Hematopoietic multipotent progenitor cell (in vitro differentiated cells): ENCODE measurements around the gene MNX1. TPM values are rescaled to one million over a fixed set of nuclear protein-coding genes. Genes with fewer than 3 reads are reported as not detected.

Experiments used
- DNase-seq, 3 donors: peaks; one replicate each; pipeline ENCODE4 v3.0.0-alpha.2; 2011 to 2015; ENCODE audit warnings: low read depth in 2 of 3, low spot score in 2 of 3
- total RNA-seq: library from RNA; depleted of rRNA; stranded (reverse); fragments of >200 nt; gene quantifications from one replicate; pipeline ENCODE4 v1.2.3, GENCODE V29; 2012

The MNX1 gene
- total RNA-seq, 1 donor, result not detected

DNA sequence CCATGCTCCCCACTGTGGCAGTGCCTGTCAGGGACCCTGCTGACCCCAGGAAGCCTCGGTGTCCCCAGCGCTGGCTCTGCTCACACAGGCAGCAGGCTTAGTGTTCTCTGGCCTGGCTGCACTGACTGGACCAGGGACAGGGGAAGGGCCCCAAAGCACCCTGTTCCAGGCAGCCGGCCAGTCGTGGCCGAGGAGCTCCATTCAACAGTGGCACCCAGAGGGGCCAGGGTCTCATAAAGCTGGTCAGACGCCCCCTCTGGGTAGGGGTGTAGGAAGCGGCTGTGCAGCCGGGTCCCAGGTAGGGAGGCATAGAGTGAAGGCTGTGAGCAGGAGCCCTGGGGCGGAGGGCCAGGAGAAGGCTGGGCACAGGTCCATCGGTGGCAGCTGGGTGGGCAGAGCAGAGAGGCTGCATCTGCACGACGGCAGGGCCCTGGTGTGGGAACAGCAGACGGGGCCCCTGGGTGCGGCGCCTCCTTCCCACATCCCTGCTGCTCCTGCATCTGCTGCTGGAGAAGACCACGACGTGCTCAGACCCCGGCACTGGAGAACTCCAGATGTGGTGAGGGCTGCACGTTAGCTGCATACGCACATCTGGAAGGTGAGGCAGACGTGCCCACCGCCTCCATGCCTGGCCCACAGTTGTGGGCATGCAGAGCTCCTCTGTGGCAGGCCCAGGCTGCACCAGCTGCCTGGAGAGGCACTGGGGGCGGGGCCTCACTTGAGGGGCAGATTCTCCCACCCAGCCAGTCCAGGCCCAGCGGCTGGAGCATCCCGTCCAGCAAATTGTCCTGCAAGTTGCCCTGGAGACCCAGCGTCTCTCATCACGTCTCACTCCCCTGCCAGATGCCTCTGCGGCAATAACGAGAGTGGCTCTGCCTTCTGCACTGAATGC lies 25.1 kb downstream of the MNX1 start:
- DNase-seq, result no peak

DNA sequence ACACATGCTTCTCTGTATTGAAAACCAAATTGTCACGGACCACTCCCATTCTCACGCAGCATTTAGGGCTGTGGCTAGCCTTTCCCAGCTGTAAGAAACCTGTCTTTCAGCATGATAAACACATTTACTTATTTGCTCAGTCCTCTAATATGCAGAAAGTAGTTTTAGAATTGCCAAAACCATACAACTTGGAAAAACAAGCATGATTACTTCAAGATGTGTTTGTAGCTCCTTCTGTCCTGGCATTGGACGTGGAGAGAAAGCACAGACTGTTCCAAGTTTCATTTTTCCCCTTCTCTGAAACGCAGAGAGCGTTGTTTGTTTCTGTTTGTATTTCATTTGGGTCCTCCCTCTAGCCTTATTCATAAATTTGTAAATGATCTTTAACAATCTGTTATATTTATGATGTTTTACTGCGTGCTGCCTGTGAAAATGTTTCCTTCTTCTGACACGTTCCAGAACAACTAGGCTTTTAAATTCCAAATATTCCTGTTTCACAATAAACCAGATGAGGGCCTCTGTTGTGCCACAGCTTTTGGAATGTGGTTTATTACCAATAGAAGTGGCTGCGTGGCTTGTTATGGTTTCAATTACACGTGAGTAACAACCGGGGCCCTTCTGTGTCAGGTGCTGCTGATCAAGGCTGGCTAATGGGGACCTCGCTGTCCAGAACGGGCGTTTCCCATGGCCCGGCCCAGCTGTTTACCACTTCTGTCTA lies 26.1 kb downstream of the MNX1 start:
- no peak for DNase-seq

DNA sequence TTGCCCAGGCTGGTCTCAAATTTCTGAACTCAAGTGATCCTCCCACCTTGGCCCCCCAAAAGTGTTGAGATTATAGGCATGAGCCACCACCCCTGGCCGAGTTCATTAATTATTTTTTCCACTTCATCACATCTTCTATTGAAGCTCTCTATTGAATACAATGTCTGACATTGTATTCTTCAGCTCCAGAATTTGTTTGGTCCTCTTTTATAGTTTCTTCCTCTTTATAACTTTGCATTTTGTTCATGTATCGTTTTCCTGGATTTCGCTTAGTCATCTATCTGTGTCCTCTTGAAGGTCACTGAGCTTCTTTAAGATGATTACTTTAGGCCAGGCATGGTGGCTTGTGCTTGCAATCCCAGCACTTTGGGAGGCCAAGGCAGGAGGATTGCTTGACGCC lies 30.8 kb downstream of the MNX1 start:
- no peak for DNase-seq

DNA sequence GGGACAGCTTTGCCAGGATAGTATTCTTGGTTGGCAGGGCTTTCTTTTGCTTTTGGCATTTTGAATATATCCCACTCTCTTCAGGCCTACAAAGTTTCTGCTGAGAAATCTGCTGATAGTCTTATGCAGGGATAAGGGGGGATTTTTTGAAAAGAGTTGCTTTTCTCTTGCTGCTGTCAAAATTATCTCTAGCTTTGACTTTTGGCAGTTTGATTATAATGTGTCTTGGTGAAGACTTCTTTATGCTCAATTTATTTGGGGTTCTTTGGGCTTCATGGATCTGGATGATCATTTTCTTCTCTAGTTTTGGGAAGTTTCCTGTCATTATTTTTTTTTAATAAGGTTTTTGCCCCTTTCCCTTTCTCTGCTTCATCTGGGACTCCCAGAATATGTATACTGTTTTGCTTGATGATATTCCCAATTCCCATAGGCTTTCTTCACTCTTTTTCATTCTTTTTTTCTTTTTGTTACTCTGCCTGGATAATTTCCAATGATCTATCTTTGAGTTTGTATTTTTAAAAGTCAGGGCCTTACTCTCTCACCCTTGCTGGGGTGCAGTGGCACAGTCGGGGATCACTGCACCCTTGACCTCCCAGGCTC lies 31.4 kb downstream of the MNX1 start:
- no peak for DNase-seq

DNA sequence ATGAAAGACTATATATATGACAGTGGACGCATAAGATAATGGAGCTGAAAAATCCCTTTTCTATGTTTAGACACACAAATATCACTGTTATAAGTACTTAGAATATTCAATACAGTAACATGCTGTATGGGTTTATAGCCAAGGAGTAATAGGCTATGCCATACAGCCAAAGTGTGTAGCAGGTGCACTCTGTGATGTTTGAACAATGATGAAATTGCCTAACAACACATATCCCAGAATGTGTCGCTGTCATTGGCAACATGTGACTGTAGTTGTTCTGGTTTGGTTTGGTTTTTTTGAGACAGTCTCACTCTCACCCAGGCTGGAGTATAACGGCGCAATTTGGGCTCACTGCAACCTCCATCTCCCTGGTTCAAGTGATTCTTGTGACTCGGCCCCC lies 34.8 kb downstream of the MNX1 start:
- DNase-seq, result no peak

DNA sequence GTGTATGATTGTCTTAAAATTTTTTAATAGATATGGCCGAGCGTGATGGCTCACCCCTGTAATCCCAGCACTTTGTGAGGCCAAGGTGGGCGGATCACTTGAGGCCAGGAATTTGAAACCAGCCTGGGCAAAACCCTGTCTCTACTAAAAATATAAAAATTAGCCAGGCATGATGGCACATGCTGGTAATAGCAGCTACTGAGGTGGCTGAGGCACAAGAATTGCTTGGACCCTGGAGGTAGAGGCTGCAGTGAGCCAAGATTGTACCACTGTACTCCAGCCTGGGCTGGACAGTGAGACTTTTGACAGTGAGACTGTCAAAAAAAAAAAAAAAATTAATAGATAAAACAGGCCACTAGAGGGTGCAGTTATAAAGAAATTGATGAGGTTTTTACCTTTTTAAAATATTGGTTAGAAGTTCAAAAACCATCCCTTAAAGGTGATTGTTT lies 40.5 kb downstream of the MNX1 start:
- peak in 2 of 3 donors; percentile 6 to 30 for DNase-seq

DNA sequence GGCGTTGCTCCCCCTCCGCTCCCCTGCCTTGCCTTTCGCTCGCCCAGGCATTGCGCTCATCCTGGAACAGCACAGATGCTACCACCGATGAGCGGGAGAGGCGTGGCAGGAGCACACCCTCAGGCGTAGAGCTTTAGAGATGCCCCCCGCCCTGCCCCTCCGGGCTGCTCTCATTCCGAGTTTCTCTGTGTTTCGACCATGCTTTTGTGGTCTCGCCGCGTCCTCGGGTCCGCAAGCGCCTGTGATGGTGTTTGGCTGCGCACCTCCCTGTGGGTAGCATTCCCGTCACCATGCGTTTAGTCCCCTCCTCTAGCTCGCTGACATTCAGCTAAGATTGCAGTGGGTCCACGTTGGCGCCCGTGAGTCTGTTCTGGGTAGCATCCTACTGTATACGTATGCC lies 42.3 kb downstream of the MNX1 start:
- no peak for DNase-seq

DNA sequence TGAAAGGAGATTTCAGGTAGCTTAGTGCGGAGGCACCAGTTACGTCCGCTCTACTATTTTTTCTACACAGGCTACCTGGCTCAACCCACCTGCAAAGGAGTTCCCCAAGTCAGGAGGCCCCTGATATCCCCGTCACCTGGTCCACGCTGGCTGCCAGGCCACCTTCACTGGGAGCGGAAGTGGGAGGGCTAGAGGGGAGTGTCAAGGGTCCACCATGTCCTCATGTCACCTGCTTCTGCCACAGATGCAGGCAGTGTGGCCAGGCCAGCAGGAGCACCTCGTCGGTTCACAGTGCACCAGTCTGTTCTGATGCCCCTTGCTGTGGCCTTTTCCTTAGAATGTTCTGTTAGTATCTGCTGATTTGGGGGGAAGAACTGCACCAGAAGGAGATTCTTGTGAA lies 44.1 kb downstream of the MNX1 start:
- no peak for DNase-seq

DNA sequence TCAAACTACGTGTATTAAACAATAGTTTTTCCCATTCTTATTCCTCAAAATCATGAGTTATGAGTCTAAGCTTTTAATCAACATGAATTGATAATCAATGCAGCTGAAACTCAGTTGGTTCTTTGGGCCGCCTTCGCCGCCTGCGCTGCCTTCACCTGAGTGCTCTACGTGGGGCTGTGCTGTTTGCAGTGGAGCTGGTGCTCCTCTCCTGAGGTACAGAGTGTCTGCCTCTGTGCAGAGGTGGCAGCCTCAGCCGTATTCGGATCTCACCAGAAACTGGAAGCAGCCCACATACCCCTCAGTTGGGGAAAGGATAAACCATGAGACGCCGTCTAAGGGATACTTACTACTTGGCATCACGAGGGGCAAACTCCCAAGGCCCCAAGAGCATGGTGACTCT lies 45.5 kb downstream of the MNX1 start:
- DNase-seq, result no peak

DNA sequence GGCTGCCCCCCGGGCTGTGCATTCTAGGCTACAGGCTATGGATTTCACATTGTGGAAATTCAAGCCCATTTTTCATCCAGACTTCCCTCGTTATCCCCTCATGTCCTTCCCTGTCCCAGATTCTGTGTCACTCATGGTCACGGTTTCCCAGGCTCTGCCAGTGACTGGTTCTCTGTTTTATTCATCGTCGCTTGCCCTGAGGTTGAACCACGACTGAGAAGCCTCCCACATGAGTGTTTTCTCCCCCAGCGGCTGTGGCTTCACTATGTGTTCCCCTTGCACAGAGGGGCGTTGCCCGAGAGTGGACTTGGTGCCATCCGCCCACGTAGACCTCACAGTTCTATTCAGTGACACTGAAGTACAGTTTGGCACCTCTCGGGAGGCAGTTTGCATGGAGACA lies 47.0 kb downstream of the MNX1 start:
- no peak for DNase-seq

DNA sequence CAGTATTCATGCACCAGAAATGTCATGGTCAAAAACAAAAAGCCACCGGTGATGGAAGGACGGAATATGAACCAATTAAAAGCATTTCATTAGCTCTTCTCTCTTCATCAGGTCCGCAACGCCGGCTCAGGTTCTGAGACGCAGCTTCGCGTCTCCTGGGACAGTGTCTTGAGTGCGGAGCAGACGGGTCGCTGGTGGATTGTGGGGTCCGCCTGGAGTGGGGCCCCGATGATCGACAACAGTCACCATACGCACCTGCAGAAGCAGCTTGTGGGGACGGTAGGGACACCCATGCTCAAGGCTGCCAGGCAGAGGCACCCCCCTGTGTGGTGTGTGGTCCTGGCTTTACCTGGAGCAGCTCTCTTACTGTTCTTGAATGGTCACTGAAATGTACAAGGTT lies 47.6 kb downstream of the MNX1 start:
- DNase-seq, result no peak

DNA sequence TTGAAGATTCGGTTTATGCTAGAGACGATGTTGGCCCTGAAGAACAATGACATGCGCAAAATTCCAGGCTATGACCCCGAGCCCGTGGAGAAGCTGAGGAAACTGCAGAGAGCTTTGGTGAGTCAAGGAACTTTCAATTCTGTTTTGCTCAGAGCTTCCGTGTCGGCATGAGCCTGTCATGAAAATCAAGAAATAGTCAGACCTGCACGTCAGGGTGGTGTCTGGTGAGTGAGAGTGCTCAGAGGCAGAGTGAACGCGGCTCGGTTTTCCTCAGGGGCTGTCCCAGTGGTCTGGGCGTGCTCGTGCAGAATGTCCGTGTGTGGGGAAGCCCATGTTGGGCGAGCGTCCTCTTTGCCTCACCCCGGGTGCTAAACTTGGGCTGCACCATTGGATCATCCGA lies 48.3 kb downstream of the MNX1 start:
- DNase-seq, result no peak

DNA sequence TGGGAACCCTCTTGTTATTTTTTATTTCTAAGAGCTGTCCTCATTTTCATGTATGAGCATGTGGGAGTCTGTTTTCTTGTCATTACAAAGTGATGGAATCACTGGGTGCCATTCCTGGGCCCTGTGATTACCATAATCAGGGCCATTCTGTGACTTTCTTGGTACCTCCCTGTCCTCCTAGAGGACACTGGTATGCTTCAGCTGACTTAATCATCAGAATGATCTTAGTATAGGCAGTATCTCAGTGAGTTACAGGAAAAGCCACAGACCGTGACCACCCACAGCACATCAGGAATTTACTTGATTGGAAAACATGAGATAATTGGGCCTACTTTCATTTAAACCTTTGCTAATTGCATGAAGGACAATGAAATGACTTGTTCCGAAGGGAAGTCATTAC lies 53.7 kb downstream of the MNX1 start:
- no peak for DNase-seq

DNA sequence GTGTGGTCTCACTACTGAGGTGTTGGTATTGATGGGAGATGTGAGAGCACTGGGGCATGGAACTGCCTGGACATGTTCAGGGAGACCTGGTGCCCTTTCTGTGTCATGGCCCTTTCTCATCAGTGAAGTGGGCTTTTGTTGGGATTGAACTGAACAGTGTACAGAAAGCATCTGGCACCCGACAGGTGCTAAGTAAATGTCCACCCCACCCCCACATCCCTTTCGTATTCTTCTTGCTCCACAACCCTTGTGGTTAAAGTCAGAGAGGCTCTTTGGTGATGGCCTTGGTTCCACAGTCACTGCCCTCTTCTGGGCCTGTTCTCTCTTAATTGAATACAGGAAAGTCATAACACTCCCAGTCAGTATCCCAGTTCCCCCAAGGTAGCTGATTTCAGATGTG lies 55.5 kb downstream of the MNX1 start:
- no peak for DNase-seq

Other genes starting within 250 kb of the MNX1 start
- gene LMBR1, start 117.5 kb downstream of the MNX1 start, total RNA-seq, result 76.2 TPM
- 11.6 TPM for gene NOM1, start 61.0 kb downstream of the MNX1 start, total RNA-seq
- gene UBE3C, start 128.3 kb upstream of the MNX1 start, total RNA-seq, result 24.8 TPM